ENCODE measurements around the gene ATG9B.

Gene ATG9B

DNA sequence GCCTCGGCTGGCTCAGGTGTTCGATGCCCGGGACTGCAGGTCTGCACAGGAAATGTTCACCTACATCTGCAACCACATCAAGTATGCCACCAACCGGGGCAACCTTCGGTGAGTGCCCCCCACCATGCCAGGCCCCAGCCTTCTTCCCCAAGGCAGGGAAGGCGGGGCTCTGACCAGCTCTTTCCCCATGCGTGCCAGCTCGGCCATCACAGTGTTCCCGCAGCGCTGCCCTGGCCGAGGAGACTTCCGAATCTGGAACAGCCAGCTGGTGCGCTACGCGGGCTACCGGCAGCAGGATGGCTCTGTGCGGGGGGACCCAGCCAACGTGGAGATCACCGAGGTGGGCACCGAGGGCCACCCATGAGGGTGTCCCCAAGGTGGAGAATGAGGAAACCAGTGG, 26.0 kb downstream of the ATG9B start:
- no peak for DNase-seq

DNA sequence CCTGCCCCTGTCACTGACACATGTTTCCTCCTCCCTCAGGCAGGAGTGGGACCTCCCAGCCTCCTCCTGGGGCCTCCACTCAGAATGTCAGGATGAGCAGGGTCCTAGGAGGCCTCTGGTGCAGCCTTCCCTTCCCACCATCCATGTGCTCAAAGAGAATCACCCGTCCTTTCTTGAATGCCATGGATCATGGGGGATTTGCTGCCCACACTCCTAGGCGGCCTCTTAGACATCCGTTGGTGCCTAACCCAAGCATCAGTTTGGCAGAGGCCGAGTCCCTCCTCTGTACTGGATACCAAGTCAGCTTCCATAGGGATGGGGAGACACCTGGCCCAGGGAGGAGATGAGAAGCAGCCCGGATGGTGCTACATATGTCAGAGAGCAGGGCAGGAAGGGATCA, 26.5 kb downstream of the ATG9B start:
- no peak for DNase-seq

DNA sequence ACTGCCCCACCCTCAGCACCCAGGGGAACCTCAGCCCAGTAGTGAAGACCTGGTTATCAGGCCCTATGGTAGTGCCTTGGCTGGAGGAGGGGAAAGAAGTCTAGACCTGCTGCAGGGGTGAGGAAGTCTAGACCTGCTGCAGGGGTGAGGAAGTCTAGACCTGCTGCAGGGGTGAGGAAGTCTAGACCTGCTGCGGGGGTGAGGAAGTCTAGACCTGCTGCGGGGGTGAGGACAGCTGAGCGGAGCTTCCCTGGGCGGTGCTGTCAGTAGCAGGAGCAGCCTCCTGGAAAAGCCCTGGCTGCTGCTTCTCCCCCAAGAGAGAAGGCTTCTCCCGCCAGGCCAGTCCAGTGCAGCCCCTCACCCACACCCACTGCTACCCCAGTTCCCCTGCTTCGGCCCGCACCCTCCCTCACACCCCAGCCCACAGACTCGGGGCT, 27.2 kb downstream of the ATG9B start:
- DNase-seq = no peak

- DNase-seq = no peak
Measured at GRCh38 chr7:150996376-150997074, 27.8 kb downstream of the ATG9B start.

DNA sequence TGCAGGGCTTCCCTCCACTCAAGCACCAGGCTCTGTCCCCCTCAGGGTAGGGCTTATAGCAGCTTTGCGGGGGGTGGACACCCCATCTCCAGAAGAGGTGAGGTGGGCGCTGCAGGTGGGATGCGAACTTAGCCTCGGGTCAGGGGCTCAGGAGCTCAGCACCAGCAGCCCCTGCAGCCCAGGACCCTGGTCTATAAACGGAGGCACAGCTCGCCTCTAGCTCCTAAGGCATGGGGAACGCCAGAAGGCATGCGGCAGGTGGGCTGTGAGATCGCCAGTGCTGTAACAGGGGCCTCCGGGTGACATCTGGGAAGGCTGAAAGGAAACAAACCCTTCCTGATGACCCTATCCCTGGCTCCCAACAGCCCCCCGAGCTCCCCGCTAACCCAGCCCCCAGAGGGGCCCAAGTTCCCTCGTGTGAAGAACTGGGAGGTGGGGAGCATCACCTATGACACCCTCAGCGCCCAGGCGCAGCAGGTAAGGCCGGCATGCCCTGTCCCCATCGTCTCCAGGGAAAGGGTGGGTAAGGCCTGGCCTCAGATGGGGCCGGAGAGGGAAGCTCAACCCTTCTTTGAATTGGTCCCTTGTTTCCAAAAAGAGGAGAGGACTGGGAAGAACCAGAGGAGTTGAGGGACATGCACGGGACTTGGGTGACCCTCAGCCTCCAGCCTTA, 29.3 kb downstream of the ATG9B start:
- DNase-seq = no peak

DNA sequence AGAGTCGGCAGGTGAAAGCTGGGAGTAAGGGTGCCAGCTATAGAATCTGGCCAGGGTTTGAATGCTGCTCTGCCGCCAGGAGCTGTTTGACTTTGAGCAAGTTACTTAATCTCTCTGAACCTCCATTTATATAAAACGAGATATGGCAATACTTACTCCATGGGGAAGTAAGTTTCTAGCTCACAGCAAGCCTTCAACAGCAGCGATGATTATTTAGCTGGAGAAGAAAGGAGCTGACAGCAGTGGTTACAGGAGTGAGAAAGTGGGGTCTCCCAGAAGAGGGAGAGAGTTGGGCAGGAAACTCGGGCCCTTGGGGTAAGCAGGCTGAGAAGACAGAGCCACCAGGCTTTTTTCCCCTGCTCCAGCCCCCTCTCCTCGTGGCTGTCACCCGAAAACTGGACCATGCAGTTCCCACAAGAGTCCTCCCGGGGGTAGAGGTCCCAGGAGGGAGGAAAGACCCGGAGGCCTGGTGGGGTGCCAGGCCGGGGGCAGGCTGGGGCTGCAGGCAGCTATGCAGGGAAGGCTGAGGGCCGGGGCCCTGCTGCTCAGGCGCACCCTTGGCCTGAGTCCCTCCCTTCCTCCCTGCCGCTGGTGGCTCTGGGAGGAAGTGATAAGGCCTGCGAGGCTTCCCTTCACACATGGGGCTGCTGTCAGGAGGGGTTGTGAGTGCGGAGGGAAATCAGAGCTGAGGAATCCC, 30.0 kb downstream of the ATG9B start:
- no peak for DNase-seq

GRCh38 chr7:150993511-150993910, 30.8 kb downstream of the ATG9B start:
- no peak for DNase-seq

GRCh38 chr7:150992833-150993302, 31.4 kb downstream of the ATG9B start:
- no peak for DNase-seq

DNA sequence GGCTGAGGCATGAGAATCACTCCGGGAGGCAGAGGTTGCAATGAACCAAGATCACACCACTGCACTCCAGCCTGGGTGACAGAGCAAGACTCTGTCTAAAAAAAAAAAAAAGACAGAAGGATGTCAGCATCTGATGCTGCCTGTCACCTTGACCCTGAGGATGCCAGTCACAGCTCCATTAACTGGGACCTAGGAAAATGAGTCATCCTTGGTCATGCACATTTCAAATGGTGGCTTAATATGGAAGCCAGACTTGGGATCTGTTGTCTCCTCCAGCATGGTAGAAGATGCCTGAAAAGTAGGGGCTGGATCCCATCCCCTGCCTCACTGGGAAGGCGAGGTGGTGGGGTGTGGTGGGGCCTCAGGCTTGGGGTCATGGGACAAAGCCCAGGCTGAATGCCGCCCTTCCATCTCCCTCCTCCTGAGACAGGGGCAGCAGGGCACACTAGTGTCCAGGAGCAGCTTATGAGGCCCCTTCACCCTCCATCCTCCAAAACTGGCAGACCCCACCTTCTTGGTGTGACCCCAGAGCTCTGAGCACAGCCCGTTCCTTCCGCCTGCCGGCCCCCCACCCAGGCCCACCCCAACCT, 32.1 kb downstream of the ATG9B start:
- DNase-seq = no peak

GRCh38 chr7:150990416-150991186, 33.7 kb downstream of the ATG9B start, which contains the start of gene NOS3:
Gene NOS3 (plus strand): TSS chr7:150991017. CDS start chr7:150993804, 2,787 bp downstream.
- no peak for DNase-seq

DNA sequence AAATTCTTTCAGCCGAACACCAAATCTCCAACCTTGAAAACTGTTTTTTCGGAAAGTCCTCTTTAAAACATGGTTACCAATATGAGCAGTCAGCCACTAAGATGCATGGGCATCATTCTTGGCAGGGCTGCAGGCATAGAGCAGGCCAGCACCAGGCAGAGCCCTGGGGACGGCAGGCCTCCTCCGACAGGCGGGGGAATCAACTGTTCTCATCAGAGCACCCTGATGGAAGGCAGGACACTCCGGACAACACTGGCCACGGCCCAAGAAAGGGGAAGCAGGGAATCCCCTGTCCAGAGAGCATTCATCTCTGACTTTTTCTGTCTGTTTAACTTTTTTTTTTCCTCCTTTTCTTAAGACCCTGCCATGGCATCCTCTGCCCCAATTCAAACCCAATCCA, 34.8 kb downstream of the ATG9B start:
- no peak for DNase-seq

DNA sequence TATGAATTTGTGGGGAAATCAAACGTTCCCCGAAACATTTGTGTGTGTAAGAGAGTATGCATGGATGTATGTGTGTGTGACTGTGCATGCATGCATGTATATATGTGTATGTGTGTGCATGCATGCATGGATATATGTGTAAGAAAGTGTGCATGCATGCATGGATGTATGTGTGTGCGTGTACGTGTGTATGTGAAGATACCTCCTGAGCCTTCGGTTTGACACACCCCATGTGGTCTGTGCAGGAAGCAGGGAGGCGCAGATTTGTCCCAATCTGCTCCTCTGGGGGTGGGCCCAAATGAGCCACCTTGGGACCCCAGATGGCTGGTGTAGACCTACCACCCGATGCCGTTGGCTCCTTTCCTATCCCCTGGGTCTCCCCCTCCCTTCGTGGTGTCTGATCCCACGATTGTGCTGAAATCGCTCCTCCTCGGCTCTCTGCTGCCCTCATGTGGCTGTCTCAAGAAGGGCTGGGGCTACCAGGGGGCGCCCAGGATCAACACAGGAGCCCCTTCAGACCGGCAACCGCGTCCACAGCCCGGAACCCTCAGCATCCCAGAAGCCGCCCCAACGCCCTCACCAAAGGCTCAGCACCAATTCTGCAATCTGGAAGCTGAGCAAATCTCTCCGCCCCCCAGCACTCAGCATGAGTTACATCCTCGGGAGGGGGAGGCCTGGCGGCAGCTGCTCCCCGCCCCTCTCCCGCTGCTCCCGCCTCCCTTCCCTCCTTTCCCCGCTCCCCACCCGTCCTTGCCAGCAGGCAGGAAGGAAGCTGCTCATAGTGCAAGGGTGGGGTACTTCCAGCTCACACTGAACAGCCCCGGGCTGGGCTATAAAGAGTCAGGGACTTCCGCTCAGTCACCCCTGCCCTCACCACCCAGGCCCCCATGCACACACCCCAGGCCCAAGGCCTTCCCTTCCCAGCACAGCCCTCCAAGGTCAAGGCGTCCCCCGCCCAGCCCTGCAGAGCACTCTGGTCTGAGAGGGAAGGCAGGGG, 35.8 kb downstream of the ATG9B start:
- no peak for DNase-seq

DNA sequence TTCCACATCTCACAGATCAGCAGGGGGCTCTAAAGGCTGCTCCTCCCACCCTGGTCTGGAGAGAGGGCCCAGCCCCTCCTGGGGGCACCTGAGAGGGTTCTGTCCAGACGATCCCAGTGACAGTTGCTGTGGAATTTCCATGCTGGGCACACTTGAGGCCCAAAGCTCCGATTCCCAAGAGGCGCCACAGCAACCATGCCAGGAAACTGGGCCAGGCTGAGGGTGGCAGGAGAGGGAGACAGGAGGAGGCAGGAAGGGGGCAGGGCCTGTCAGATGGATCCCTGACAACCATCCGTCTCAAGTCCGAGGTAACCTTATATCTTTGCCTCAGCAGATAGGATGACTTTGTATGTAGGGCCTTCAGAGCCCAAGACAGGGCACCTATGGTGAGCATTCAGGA, 37.7 kb downstream of the ATG9B start:
- no peak for DNase-seq

GRCh38 chr7:150986099-150986512, 38.2 kb downstream of the ATG9B start:
- DNase-seq = no peak

GRCh38 chr7:150983893-150984368, 40.4 kb downstream of the ATG9B start:
- no peak for DNase-seq

DNA sequence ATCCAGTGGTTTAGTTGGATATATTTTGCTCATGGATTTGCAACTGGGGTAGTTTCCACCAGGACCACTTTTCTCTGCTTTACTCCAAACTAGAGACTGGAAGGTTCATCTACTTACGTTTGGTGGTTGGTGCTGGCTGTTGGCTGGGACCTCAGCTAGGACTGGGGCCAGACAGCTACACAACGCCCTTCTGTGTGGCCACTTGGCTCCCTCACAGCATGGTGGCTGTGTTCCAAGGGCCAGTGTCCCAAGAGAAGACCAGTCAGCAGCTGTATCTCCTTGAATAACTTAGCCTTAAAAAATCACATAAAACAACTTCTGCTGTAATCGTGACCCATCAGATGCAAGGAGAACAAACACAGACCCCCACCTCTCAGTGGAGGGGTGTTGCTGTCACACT, 41.9 kb downstream of the ATG9B start:
- no peak for DNase-seq

- DNase-seq = no peak
Measured at GRCh38 chr7:150981644-150982043, 42.6 kb downstream of the ATG9B start.

GRCh38 chr7:150980663-150981062, 43.6 kb downstream of the ATG9B start:
- no peak for DNase-seq

- no peak for DNase-seq
Measured at GRCh38 chr7:150979713-150980390, 44.4 kb downstream of the ATG9B start.

DNA sequence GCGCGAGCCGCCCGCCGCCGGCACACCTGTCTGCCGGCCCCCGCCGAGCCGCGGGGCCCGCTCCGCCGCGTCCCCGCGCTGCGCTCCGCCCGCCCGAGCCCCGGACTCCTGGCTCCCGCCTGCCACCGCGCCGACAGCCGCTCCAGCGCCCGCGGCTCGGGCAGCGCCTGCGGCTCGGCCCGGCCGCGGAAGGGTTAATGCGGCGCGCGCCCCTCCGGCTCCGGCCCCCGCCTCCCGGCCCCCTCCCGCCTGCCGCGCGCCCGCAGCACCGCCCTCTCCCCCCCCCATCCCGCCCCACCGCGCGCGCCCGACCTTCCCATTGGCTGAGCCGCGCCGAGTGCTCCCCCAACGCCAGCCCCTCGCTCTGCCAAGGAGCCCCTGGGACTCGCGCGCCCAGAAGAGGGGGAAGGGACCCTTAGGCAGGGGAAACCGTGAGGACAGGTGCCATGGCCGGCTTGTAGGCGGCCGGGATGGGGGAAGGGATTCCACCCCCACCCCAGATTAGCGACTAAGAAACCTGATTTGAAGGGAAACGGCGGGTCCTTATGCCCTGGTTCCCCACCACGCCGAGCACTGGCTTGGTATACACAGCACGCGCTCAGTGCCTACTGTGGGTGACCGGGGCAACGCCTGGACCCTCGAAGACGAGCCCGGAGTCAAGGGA, 46.0 kb downstream of the ATG9B start, which contains the start of gene KCNH2:
TSS of gene KCNH2 (minus strand) at position 196 of the 664 bp plus-strand sequence. CDS start 408 bp downstream, outside the sequence.
- no peak for DNase-seq
